OCI-LY1 (cell line): ENCODE measurements around the gene PIBF1.
"Not testable (repeated sequence)": the region's sequence is repeated elsewhere in the genome, so short reads cannot be mapped to it uniquely, and the experiment has no call there.

Experiments used
- H2AFZ ChIP-seq: fragments of 200-600 bp; sonication (generic), shearing (Covaris generic); 2 replicates; pipeline ENCODE4 v1.6.0; 2014; ENCODE audit warnings: antibody characterized with exemption, mild to moderate bottlenecking, low read length
- H3F3A ChIP-seq: fragments of 200-600 bp; sonication (generic), shearing (Covaris generic); 2 replicates; pipeline ENCODE4 v1.6.0; 2014; ENCODE audit warnings: mild to moderate bottlenecking, antibody characterized with exemption, low read length, moderate library complexity; ENCODE audit not compliant: insufficient read depth
- H3K27ac ChIP-seq: fragments of 200-600 bp; sonication (generic); 2 replicates; pipeline ENCODE4 v1.5.1; 2014; ENCODE audit warnings: low read length, mixed run types, mild to moderate bottlenecking, low read depth; ENCODE audit not compliant: poor library complexity, severe bottlenecking
- H3K27me3 ChIP-seq: fragments of 200-600 bp; sonication (generic); 2 replicates; pipeline ENCODE4 v1.6.0; 2014; ENCODE audit warnings: antibody characterized with exemption, mild to moderate bottlenecking, low read length, moderate library complexity; ENCODE audit not compliant: insufficient read depth
- H3K36me3 ChIP-seq: fragments of 200-600 bp; sonication (generic); 2 replicates; pipeline ENCODE4 v1.6.1; 2014; ENCODE audit warnings: mild to moderate bottlenecking, antibody characterized with exemption, low read length, moderate library complexity, mixed read lengths; ENCODE audit not compliant: insufficient read depth
- H3K4me1 ChIP-seq: fragments of 200-600 bp; sonication (generic); 2 replicates; pipeline ENCODE4 v1.5.1; 2014; ENCODE audit warnings: mild to moderate bottlenecking, low read length, moderate library complexity; ENCODE audit not compliant: insufficient read depth, severe bottlenecking
- H3K4me2 ChIP-seq: fragments of 200-600 bp; sonication (generic), shearing (Covaris generic); 2 replicates; pipeline ENCODE4 v1.6.1; 2014; ENCODE audit warnings: low read length
- H3K4me3 ChIP-seq: fragments of 200-600 bp; sonication (generic); 2 replicates; pipeline ENCODE4 v1.5.1; 2014; ENCODE audit warnings: low read length, low read depth, mild to moderate bottlenecking, mixed read lengths; ENCODE audit not compliant: poor library complexity, severe bottlenecking
- H3K79me2 ChIP-seq: fragments of 200-600 bp; shearing (Covaris generic); 2 replicates; pipeline ENCODE4 v1.6.1; 2016; ENCODE audit warnings: mixed run types, low read length, mixed read lengths; ENCODE audit not compliant: insufficient read depth
- H3K9ac ChIP-seq: fragments of 200-600 bp; sonication (generic), shearing (Covaris generic); 2 replicates; pipeline ENCODE4 v1.6.1; 2014; ENCODE audit warnings: mild to moderate bottlenecking, low read length, mixed read lengths
- H3K9me2 ChIP-seq: fragments of 200-600 bp; sonication (generic), shearing (Covaris generic); 2 replicates; pipeline ENCODE4 v1.6.1; 2014; ENCODE audit warnings: low read depth, mild to moderate bottlenecking, low read length, mixed read lengths
- H3K9me3 ChIP-seq: fragments of 200-600 bp; shearing (Covaris generic); 2 replicates; pipeline ENCODE4 v1.6.1; 2014; ENCODE audit warnings: low read length, mixed read lengths
- H4K20me1 ChIP-seq: fragments of 200-600 bp; sonication (generic), shearing (Covaris generic); 2 replicates; pipeline ENCODE4 v1.6.0; 2016; ENCODE audit warnings: mild to moderate bottlenecking, low read length; ENCODE audit not compliant: insufficient read depth
- EZH2 ChIP-seq: fragments of 200-600 bp; sonication (generic), shearing (Covaris generic); IDR thresholded peaks from 2 replicates; pipeline ENCODE4 v1.8.0; 2017; ENCODE audit warnings: borderline replicate concordance, mixed run types, mild to moderate bottlenecking, antibody characterized with exemption, low read length, moderate library complexity, mixed read lengths
- TF ChIP-seq, protein P1 (sequence below): fragments of 200-600 bp; sonication (generic), shearing (Covaris generic); IDR thresholded peaks from 2 replicates; pipeline ENCODE4 v1.5.1; 2017; ENCODE audit warnings: mild to moderate bottlenecking, antibody characterized with exemption, low read length, moderate library complexity, mixed read lengths

PIBF1 gene

DNA sequence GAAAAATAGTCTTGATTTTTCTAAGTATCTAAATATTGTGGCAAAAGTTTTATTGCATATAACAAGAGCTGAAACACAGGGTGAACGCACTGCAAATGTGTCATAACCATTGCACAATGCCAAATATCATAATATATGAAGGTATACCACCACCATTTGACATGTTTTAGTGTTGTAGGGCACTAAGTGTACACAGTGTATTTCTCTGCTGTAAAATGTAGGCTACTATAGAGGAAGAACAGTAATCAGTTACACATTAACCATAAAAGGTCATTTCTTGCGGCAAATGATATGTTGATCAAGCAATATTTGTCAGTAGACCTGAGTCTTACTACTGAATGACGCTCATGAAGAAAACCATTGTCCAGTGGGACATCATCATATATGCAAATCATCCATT, 258.6 kb downstream of the PIBF1 start:
- H3F3A ChIP-seq: no peaks in the 10 kb centered on the region
- H3K9me2 ChIP-seq: no peaks in the 10 kb centered on the region
- no peak overlapping the region for H3K4me3 ChIP-seq
- H3K36me3 ChIP-seq: no peaks in the 10 kb centered on the region
- no peaks in the 10 kb centered on the region for H3K9me3 ChIP-seq
- no peaks in the 10 kb centered on the region for H3K79me2 ChIP-seq
- no peak overlapping the region for H3K4me2 ChIP-seq
- H3K4me1 ChIP-seq: no peaks in the 10 kb centered on the region
- no peak for TF ChIP-seq EZH2
- TF ChIP-seq, protein P1, sequence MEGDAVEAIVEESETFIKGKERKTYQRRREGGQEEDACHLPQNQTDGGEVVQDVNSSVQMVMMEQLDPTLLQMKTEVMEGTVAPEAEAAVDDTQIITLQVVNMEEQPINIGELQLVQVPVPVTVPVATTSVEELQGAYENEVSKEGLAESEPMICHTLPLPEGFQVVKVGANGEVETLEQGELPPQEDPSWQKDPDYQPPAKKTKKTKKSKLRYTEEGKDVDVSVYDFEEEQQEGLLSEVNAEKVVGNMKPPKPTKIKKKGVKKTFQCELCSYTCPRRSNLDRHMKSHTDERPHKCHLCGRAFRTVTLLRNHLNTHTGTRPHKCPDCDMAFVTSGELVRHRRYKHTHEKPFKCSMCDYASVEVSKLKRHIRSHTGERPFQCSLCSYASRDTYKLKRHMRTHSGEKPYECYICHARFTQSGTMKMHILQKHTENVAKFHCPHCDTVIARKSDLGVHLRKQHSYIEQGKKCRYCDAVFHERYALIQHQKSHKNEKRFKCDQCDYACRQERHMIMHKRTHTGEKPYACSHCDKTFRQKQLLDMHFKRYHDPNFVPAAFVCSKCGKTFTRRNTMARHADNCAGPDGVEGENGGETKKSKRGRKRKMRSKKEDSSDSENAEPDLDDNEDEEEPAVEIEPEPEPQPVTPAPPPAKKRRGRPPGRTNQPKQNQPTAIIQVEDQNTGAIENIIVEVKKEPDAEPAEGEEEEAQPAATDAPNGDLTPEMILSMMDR: no peak
- no peaks in the 10 kb centered on the region for H3K27me3 ChIP-seq
- no peak overlapping the region for H3K27ac ChIP-seq
- no peaks in the 10 kb centered on the region for H4K20me1 ChIP-seq
- H3K9ac ChIP-seq: no peak overlapping the region
- H2AFZ ChIP-seq: no peak overlapping the region

DNA sequence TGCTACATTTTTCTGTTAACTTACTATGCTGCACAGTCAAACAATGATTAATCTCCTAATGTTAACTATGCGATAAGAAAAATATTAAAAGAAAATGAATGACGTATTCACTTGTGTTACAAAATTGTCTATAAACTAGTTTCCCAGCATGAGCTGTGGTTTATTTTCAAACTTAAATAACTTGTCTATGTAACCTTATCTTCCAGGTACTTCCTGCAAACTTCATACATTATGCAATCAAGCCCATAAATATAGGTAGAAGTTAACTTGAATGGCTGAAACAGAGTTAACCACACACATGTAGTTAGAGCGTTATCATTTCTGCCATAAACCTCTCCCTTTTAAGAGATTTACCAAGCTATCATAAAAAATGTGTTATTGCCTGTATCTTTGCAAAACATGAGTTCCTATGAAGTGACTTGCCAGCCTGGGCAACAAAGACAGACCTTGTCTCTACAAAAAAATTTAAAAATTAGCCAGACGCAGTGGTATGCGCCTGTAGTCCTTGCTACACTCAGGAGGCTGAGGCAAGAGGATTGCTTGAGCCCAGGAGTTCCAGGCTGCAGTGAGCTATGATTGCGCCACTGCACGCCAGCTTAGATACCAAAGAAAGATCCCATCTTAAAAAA, 259.1 kb downstream of the PIBF1 start:
- Histone ChIP-seq H3K4me3 (no peak overlapping the region), H3F3A (no peaks in the 10 kb centered on the region), H2AFZ (no peak overlapping the region), H3K79me2 (no peaks in the 10 kb centered on the region), H3K9me2 (no peaks in the 10 kb centered on the region), H3K36me3 (no peaks in the 10 kb centered on the region), H3K4me2 (no peak overlapping the region), H3K9ac (no peak overlapping the region), H3K9me3 (no peaks in the 10 kb centered on the region), H3K4me1 (no peaks in the 10 kb centered on the region), H3K27ac (no peak overlapping the region), H3K27me3 (no peaks in the 10 kb centered on the region), H4K20me1 (no peaks in the 10 kb centered on the region)
- TF ChIP-seq, protein P1: no peak

- Histone ChIP-seq H3K4me2 (no peak overlapping the region), H3K9me3 (no peaks in the 10 kb centered on the region), H4K20me1 (no peaks in the 10 kb centered on the region), H3K36me3 (no peaks in the 10 kb centered on the region), H3K27ac (no peak overlapping the region), H3K4me1 (no peaks in the 10 kb centered on the region), H3K9me2 (no peaks in the 10 kb centered on the region), H3K79me2 (no peaks in the 10 kb centered on the region), H2AFZ (no peak overlapping the region), H3K9ac (no peak overlapping the region), H3K27me3 (no peaks in the 10 kb centered on the region), H3K4me3 (no peak overlapping the region), H3F3A (no peaks in the 10 kb centered on the region)
- TF ChIP-seq, protein P1: no peak
- no peak for TF ChIP-seq EZH2
These were observed 263.1 kb downstream of the PIBF1 start for GRCh38 chr13:73045031-73045430.

GRCh38 chr13:73048615-73049014, 266.7 kb downstream of the PIBF1 start:
- H3K27me3 ChIP-seq, H3K9ac ChIP-seq, H3K4me3 ChIP-seq, H3K9me2 ChIP-seq, H3K27ac ChIP-seq, H3K36me3 ChIP-seq, H3K9me3 ChIP-seq, H4K20me1 ChIP-seq, H3F3A ChIP-seq, H3K4me2 ChIP-seq, H3K4me1 ChIP-seq, H3K79me2 ChIP-seq, H2AFZ ChIP-seq: not testable (repeated sequence)
